HTR-8/SVneo (cell line): Measurements from ENCODE around the gene DIP2A.

Experiments used
- DNase-seq: peaks from one replicate; pipeline ENCODE4 v3.0.0; 2011; ENCODE audit warnings: low spot score, mixed read lengths; ENCODE audit not compliant: insufficient read length
- FAIRE-seq: peaks from 2 replicates; lab custom pipeline; 2011; peaks lifted over from hg19 to GRCh38; lab: Jason Lieb, UNC

DIP2A gene

GRCh38 chr21:46472246-46472645, 13.6 kb downstream of the DIP2A start:
- FAIRE-seq: peak; percentile 38
- DNase-seq: no peak

GRCh38 chr21:46474382-46474781, 15.7 kb downstream of the DIP2A start:
- FAIRE-seq (no peak), DNase-seq (no peak)

GRCh38 chr21:46475296-46475695, 16.6 kb downstream of the DIP2A start:
- FAIRE-seq: no peak

DNA sequence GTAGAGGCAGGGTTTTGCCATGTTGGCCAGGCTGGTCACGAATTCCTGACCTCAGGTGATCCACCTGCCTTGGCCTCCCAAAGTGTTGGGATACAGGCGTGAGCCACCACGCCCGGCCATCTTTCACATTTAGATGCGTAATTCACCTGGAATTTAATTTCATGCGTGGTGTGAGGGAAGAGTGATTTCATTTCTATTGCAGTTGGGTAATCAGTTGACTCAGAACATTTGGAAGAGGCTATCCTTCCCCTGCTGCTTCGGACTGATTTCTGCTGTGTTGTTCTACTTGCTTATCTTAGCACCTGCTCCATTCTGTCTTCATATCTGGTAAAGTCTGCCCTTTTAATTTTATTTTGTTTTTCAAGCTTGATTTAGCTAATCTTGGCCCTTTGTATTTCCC, 19.1 kb downstream of the DIP2A start:
- FAIRE-seq: no peak
- no peak for DNase-seq

More at GRCh38 chr21:46475296-46475695, 16.6 kb downstream of the DIP2A start:
- no peak for DNase-seq

DNA sequence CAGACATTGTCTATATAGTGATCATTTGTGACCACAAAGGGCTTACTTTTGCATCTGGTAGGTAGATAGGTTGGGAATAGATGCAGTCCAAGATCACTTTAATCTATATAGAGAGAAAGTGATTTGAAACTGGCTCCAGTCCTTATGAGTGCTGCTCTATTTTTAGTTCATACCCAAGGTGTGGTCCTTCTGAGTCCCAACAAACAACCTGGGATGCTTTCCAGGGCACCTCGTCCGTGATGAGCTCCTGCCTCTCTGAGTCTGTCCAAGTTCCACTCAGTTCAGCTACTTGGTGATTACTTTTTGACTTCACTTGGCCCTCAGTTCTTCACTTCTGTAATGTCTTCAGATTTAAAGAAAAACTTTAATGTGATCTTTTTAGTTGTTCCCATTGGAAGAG, 20.2 kb downstream of the DIP2A start:
- FAIRE-seq (no peak), DNase-seq (no peak)

DNA sequence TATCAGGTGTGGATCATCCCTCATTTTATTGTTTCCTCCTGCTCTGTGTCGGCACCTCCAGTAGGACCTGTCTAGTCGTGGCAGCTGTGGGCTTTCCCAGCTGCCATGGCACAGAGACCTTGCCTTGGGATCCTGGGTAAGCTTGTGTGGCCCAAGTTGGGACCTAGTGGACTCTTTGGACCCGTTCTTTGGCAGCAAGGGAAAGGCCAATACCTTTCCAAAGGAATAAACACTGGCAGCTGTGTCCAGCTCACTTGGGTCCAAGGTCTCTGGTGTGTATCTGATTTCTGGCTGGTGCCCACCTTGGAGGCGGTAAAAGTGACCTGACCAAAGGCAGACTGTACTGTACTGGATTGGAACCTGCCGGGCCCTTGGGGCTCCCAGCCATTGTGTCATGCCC, 21.8 kb downstream of the DIP2A start:
- no peak for FAIRE-seq
- no peak for DNase-seq

GRCh38 chr21:46482225-46482845, 23.6 kb downstream of the DIP2A start:
- no peak for FAIRE-seq

GRCh38 chr21:46482846-46483231, 24.1 kb downstream of the DIP2A start:
- FAIRE-seq (no peak), DNase-seq (no peak)

More at GRCh38 chr21:46482225-46482845, 23.6 kb downstream of the DIP2A start:
- DNase-seq: no peak

DNA sequence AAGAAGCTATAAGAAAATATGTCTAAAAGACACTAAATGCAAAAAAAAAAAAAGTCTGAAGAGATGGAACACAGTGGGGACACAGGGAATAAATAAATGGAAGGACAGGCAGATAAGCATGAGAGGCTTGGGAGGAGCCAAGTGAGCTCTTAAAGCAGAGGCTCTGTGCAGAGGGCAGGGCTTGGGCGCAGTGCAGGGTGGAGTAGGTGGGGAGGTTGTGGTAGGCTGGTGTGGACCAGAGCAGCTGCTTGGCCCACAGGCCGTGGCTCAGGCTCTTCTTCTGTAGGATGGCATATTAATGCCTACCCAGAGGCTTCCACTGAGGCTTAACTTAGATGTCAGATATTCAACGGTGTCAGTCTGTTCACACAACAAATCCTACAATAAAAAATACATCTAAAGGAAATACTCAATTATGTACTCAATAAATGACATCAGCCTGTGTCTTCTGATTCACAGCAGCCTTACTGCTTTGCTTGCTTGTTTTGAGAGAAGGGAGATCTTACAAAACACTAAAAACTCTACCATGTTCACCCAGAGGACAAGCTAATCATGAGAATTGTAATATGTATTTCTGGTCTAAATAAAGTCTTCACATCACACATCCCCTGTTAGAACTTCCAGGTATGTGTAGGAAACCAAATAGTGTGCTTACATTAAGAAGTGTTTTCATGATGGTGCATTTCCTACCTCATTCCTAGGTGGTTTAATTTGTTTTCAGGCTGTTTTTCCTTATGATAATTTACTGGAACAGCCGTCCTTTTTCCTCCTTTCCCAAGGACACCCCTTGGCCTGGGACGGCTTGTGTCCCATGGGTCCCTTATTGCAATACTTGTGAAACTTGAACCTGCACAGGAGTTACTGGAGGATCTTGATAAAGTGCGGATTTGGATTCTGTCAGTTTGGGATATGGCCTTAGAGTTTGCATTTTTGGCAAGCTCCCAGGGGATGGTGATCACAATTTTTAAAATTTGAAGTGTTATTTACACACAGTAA, 24.9 kb downstream of the DIP2A start:
- FAIRE-seq (no peak), DNase-seq (no peak)

DNA sequence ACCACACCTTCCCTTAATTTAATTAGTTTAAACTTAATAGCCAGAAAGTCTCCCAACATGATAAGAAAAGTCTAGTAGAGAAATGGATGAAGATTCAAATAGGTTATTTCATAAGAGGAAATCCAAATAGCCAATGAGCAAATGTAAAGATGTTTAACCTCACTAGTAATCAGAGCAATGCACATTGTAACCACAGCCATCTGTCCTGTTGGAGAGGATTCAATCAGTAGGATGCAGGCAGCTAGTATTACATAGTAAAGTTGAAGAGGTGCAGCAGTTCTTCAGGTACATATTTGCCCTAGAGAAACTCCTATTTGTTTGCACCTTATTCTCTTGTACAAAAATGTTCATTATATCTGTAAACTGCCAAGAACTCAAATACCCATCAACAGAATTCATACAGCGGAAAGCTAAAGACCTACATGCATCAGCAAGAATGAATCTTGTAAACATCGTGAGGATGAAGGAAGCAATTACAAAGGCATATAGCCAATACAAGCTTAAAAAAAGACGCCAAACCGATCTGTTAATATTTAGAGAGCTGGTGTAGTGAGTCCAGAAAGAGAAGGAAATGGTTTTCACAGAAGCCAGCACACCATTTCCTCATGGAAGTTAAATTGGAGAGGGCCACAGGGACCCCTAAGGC, 27.9 kb downstream of the DIP2A start:
- FAIRE-seq (no peak), DNase-seq (no peak)

- FAIRE-seq (no peak), DNase-seq (no peak)
Observed at GRCh38 chr21:46489162-46489663, 30.5 kb downstream of the DIP2A start.

DNA sequence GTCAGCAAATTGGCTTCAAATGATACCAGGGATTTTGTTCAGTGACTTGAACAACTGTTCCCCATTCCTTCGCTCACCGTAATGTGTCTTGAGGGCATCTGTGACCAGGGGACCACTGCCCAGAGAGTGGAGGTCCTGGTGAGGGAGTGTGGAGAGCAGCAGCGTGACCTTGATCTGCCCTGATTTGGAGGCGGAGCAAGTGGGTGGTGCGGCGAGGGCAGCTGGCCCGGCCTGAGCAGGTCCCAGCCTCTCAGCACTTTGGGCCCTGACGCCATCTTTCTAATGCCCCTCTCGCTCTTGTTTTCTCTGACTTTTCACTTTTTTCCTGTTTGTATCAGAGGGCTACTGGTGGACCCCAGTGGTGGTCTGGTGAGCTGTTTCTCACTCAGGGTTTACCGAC, 31.1 kb downstream of the DIP2A start:
- DNase-seq (no peak), FAIRE-seq (no peak)

GRCh38 chr21:46491553-46491952, 32.9 kb downstream of the DIP2A start:
- FAIRE-seq: no peak
- DNase-seq: no peak

DNA sequence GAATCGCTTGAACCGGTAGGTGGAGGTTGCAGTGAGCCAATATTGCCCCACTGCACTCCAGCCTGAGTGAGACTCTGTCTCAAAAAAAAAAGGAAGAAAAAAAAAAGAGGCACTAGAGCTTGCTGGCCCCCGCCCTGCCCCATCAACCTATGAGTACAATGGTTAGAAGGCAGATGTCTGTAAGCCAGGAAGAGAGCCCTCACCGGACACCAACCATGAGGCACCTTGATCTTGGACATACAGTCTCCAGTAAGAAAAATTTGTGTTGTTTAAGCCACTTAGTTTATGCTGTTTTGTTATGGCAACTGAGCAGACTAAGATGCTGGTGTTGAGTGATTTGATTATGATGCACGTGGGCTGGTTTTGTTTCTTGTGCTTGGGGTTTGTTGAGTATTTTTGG, 34.2 kb downstream of the DIP2A start:
- FAIRE-seq (peak; percentile 38), DNase-seq (no peak)

DNA sequence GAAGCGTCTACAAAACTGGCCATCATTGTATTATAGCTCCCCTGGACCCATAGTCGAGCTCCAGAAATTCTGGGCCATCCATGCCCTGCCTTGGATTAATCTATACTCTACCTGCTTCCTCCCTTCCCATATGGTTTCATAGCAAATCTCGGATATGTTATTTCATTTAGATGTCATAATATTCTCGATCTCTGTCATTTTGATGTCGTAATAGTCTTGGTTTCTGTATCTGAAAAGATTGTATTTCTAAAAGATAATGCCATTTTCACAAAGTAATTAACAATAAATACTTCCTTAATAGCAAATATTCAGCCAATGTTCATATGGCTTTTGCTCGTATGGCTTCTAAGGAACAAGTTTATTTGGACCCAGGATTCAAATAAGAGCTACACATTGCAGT, 35.1 kb downstream of the DIP2A start:
- FAIRE-seq (no peak), DNase-seq (no peak)

- peak; percentile 57 for FAIRE-seq
- peak; percentile 49 for DNase-seq
Observed at GRCh38 chr21:46498335-46499050, 39.8 kb downstream of the DIP2A start.

DNA sequence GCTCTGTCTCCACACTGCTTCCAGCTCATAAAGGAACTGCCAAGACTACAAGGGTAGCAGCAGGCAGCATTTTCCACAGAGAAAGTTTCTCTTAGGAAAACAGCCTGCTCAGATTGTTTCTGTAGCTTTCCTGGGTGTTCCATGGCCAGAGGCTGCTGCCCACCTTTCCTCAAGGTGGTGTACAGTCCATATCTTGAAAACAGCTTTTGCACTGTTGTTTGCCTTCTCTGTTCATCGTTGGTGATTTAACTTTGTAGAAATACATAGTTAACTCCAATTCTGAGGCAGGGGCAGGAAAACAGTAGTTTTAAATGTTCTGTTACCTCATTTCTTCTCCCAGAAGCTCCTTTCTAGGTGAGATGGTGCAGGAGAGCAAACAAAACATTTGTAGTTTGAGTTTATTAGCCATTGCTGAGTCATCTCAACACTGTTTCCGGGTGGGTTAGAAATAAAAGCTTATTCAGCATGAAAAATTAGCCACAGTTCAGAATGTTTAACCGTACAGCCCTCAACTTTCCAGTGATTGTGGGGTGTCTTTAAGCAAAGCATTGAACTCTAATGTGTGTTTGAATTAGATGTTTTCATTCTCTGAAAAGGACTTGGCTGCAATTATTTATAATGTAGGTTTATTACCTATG, 41.7 kb downstream of the DIP2A start:
- FAIRE-seq: no peak
- peak; percentile 15 for DNase-seq

DNA sequence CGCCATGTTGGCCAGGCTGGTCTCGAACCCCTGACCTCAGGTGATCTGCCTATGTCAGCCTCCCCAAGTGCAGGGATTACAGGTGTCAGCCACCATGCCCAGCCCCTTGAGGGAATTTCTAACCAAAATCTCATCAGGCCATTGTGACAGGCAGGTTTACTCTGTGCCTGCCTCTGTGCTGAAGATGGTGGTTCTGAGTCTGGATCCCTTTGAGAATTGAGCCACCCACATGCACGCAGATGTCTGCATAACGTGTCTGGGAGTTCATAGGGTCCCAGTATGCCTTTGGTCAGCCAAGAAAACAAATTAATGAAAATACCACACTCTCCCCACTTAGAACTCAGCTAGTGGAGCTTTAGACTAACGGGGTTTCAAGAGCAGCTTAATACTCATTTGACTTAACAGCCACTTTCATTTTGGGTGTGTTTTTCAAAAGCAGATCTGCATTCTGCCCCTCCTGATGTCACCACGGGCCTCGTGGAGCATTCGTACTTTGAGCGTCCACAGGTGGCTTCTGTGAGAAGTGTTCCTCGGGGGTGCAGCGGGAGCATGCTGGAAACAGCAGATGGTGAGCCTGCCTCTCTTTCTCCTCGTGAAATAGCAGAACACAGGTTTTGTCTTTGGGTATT, 45.3 kb downstream of the DIP2A start:
- DNase-seq (no peak), FAIRE-seq (no peak)

DNA sequence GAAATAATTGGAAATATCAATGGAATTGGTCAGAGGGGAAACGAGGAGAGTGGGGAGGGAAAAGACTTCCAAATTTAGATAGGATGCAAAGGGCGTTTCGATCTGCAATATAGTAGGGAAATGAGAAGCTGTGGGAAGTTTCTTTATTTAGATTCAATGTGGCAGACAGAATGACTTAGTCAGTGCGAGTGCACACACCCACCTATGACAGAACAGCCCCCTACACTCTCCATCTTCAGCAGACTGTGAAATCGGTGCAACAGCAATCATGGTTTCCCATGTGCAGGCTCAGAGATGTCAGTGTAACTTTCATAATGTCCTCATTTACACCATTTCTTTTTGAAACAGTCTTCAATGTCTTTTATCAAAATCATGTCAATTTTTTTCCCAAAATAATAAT, 46.0 kb downstream of the DIP2A start:
- FAIRE-seq (no peak), DNase-seq (no peak)
